Measurements from ENCODE around the gene ADH5. TPM values are rescaled to one million over a fixed set of nuclear protein-coding genes. Genes with fewer than 3 reads are reported as not detected.
"Not testable (repeated sequence)": the region's sequence is repeated elsewhere in the genome, so short reads cannot be mapped to it uniquely, and the experiment has no call there.

The ADH5 gene
- total RNA-seq, 1 donor from 2014 or later, result 99.5 TPM

DNA sequence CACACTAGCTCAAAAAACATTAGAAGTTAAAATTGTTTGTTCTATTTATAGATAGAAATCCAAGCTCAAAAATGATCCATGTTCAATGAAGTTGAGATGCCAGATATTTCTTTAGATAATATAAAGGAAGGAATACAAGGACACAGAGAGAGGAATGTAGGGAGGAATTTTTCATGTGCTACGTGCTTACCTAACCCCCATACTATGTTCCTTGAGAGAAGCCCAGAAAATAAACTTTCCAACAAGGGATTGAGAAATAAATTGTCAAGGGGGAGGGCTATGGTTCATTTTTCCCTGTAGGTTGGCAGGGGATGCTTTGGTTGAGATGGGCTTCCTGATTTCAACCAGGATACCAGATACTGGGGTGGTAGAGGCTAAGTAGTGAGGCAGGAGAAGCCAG, 15.6 kb upstream of the ADH5 start:
- H3K27me3 ChIP-seq (ENCODE audit: control insufficient read depth, insufficient read depth, low read length), result no peaks in the 10 kb centered on the region

DNA sequence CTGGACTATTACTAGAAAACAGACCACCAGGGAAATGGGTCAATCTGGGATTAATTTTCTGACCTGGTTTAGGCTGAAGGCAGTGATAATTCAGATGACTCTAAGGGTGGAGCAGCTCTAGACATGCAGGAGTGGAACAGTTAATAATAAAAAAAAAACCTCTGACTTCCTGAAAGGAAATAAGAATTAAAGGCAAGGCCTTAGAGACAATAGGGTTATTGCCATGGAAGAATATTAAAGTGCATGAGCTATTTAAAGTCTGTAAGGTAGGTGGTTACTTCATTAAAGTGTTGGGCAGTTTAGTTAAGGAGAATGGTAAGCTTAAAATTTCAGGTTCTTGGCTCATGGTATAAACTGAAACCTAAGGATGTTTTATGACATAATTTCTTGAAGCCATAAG, 14.6 kb upstream of the ADH5 start:
- H3K4me3 ChIP-seq (ENCODE audit: low read depth, low read length), result no peak overlapping the region
- no peak for DNase-seq (ENCODE audit: low read depth)
- TF ChIP-seq, protein P1, sequence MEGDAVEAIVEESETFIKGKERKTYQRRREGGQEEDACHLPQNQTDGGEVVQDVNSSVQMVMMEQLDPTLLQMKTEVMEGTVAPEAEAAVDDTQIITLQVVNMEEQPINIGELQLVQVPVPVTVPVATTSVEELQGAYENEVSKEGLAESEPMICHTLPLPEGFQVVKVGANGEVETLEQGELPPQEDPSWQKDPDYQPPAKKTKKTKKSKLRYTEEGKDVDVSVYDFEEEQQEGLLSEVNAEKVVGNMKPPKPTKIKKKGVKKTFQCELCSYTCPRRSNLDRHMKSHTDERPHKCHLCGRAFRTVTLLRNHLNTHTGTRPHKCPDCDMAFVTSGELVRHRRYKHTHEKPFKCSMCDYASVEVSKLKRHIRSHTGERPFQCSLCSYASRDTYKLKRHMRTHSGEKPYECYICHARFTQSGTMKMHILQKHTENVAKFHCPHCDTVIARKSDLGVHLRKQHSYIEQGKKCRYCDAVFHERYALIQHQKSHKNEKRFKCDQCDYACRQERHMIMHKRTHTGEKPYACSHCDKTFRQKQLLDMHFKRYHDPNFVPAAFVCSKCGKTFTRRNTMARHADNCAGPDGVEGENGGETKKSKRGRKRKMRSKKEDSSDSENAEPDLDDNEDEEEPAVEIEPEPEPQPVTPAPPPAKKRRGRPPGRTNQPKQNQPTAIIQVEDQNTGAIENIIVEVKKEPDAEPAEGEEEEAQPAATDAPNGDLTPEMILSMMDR (IDR thresholded peaks at IDR 0.05; ENCODE audit: insufficient read depth, low read length, poor library complexity, severe bottlenecking), result no peak
- no peaks in the 10 kb centered on the region for H3K36me3 ChIP-seq (ENCODE audit: control insufficient read depth, insufficient read depth, low read length)
- no peaks in the 10 kb centered on the region for H3K27me3 ChIP-seq (ENCODE audit: control insufficient read depth, insufficient read depth, low read length)

More for the DNA sequence above, 15.6 kb upstream of the ADH5 start:
- TF ChIP-seq, protein P1 (IDR thresholded peaks at IDR 0.05; ENCODE audit: insufficient read depth, low read length, poor library complexity, severe bottlenecking), result no peak
- DNase-seq (ENCODE audit: low read depth), result no peak
- Histone ChIP-seq H3K4me3 (ENCODE audit: low read depth, low read length) (no peak overlapping the region), H3K36me3 (ENCODE audit: control insufficient read depth, insufficient read depth, low read length) (no peaks in the 10 kb centered on the region)

DNA sequence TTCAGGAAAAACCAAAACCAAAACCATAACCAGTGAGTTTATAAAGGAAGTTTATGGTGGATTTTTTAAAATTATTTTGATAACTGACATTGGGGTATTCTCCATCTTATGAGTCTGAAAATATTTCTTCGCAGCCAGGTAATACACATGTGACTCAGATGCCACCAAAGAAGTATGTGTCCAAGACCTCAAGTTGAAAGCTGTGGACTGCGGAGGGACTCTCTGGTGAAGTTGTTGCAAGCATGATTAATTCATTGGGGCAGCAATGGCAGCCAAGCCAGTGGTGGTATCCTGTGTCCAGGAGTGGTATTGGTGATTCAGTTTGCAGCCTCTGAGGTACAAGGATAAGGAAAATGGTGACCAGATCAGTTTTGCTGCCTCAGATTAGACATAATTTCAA, 14.0 kb upstream of the ADH5 start:
- TF ChIP-seq, protein P1 (IDR thresholded peaks at IDR 0.05; ENCODE audit: insufficient read depth, low read length, poor library complexity, severe bottlenecking), result no peak
- no peak for DNase-seq (ENCODE audit: low read depth)
- no peak overlapping the region for H3K4me3 ChIP-seq (ENCODE audit: low read depth, low read length)
- no peaks in the 10 kb centered on the region for H3K36me3 ChIP-seq (ENCODE audit: control insufficient read depth, insufficient read depth, low read length)
- H3K27me3 ChIP-seq (ENCODE audit: control insufficient read depth, insufficient read depth, low read length), result no peaks in the 10 kb centered on the region

DNA sequence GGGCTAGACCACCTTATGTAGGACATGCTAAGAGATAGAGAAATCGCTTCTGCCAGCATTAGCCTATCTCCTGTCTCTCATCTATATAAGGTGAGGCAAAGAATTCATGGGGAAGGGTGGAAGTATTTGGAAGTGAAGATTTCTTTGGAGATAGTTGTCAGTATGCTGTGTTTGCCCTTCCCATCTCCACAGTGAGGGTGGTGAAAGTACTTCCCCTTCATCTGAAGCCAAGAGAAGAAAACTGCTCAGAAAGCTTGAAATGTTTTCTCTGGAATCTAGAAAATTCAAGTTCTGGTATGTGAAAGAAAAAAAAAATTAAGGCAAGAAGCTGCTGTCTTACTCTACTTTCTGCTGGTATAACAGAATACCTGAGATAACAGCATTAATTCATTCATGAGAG, 12.3 kb upstream of the ADH5 start:
- no peaks in the 10 kb centered on the region for H3K36me3 ChIP-seq (ENCODE audit: control insufficient read depth, insufficient read depth, low read length)
- no peak overlapping the region for H3K4me3 ChIP-seq (ENCODE audit: low read depth, low read length)
- no peaks in the 10 kb centered on the region for H3K27me3 ChIP-seq (ENCODE audit: control insufficient read depth, insufficient read depth, low read length)
- TF ChIP-seq, protein P1 (IDR thresholded peaks at IDR 0.05; ENCODE audit: insufficient read depth, low read length, poor library complexity, severe bottlenecking), result no peak
- DNase-seq (ENCODE audit: low read depth), result no peak

DNA sequence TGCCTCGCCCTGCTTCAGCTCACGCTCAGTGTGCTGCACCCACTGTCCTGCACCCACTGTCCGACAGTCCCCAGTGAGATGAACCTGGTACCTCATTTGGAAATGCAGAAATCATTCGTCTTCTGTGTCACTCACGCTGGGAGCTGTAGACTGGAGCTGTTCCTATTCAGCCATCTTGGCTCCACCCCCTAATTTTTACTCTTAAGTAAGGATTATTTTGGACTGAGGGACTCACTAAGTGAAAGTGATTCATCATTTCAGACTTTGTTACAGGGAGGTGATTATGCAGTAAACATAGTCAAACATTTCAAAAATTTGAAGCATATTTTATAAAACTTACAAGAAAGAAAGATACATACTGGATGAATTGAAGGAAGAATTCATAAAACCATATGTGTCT, 11.2 kb upstream of the ADH5 start:
- H3K27me3 ChIP-seq (ENCODE audit: control insufficient read depth, insufficient read depth, low read length); DNase-seq (ENCODE audit: low read depth); H3K4me3 ChIP-seq (ENCODE audit: low read depth, low read length); H3K36me3 ChIP-seq (ENCODE audit: control insufficient read depth, insufficient read depth, low read length): not testable (repeated sequence)

DNA sequence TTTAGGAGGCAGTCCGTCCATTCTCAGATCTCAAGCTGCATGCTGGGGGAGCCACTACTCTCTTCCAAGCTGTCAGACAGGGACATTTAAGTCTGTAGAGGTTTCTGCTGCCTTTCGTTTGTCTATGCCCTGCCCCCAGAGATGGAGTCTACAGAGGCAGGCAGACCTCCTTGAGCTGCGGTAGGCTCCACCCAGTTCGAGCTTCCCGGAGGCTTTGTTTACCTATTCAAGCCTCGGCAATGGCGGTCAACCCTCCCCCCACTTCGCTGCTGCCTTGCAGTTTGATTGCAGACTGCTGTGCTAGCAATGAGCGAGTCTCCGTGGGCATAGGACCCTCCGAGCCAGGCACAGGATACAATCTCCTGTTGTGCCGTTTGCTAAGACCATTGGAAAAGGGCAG, 10.7 kb upstream of the ADH5 start:
- TF ChIP-seq, protein P1 (IDR thresholded peaks at IDR 0.05; ENCODE audit: insufficient read depth, low read length, poor library complexity, severe bottlenecking), result no peak
- Histone ChIP-seq H3K36me3 (ENCODE audit: control insufficient read depth, insufficient read depth, low read length) (no peaks in the 10 kb centered on the region), H3K4me3 (ENCODE audit: low read depth, low read length) (no peak overlapping the region), H3K27me3 (ENCODE audit: control insufficient read depth, insufficient read depth, low read length) (no peaks in the 10 kb centered on the region)
- DNase-seq (ENCODE audit: low read depth), result no peak

DNA sequence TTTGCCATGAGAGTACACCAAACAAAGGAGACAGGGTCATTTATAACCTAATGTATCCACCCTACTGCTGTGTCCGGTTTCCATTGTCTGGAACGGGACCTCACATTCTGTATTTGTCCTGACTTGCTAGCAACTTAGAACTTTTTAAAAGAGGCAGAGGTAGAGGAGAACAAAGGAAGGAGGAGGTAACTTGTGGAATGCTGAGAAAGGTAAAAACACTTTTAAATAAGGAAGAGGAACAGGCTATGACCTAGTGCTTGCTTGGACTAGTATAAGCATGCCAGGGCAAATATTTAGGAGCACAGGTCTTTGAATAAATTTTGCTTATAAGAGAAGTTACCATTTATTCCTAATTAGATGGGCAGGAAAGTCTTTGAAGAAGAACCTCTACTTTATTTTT, 3.3 kb upstream of the ADH5 start:
- not testable (repeated sequence) for H3K27me3 ChIP-seq (ENCODE audit: control insufficient read depth, insufficient read depth, low read length); DNase-seq (ENCODE audit: low read depth); H3K36me3 ChIP-seq (ENCODE audit: control insufficient read depth, insufficient read depth, low read length); H3K4me3 ChIP-seq (ENCODE audit: low read depth, low read length)
